HG02571 (cell line): ENCODE measurements around the gene XKRX.

Source experiments
- ATAC-seq: cut with Tn5 transposase; IDR thresholded peaks from one replicate; pipeline ENCODE4 v1.9.1; 2021; ENCODE audit warnings: mild to moderate bottlenecking, moderate library complexity; ENCODE audit not compliant: unreplicated experiment

Gene XKRX

DNA sequence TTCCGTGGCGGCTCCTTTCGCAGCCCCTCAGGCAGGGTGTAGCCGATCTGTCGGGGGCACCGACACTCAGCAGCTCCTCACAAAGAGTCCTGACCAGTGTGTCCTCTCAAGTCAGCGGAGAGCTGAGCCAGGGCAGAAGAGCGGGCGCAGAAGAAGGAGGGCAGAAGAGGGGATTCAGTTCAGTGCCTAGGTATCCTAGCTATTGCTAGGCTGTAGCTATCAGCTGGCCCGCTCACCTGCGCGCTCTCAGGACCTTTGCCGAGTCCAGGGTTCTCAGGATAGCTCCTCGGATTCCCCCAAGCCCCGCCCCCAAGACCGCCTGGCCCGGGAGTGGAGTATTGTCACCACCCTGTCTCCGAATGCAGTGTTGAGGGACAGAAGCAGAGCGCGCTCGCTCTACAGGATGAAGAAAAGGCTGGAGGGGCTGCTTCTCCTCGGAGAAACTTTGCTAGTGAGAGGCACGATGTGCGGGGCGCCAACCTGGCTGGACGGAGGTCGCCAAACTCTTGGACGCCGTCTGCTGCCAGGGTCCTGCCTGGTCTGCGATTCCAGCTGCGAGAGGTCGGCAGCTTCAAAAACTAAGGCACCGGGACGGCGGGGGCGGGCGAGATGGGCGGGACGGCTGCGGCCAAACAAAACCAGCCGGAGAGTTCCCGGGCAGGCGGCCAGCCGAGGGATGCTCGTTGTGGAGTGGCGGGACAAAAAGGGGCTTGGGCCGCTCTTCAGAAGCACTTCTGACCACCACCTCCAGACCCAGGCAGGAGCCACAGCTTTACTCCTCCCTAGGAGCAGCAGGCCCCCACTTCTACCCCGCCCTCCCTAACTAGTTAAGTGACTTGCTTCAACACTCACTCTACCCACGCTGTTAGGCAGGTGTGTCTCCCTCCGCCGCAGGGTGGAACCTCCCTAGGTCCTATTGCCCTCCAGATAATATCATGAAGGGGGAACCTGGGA lies at the start of gene XKRX:
TSS of gene XKRX (minus strand) at position 258 of the 954 bp plus-strand sequence. CDS start 613 bp downstream, outside the sequence.
- ATAC-seq = no peak

DNA sequence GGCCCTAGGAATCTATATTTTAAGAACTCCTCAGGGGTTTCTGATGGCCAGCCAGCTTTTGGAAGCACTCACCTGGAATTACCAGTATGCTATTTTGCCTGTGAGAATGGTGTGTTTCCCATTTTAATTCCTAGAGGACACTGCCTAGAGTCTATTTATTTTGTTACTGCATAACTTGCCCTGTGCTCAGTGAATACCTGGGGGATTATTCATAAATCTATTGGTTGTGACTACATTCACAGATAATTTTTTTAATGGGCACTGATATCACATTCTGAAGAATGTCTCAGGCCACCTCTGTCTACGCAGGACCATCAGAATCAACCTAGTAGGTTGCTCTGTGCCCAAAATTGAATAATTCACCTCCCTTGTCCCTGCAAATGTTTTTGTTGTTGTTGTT lies 47.5 kb upstream of the XKRX start:
- ATAC-seq = no peak

DNA sequence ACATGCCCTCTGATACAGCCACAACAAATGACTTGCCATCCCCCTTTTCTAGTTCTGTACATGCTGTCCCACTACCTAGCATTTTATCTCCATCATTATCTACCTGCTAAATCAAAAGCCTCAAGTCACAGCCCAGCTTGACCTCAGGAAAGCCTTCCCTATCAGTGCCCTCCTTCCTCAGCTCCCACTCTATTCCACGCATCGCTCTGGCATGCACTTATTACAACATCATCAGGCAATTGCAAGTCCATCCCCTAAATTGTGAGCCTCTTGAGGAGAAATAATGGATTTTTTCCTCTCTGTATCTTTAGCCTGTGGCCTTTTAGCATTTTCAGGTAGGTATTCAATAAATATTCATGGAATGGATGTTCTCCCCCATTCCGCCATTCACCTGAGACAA lies 46.5 kb upstream of the XKRX start:
- ATAC-seq = no peak

DNA sequence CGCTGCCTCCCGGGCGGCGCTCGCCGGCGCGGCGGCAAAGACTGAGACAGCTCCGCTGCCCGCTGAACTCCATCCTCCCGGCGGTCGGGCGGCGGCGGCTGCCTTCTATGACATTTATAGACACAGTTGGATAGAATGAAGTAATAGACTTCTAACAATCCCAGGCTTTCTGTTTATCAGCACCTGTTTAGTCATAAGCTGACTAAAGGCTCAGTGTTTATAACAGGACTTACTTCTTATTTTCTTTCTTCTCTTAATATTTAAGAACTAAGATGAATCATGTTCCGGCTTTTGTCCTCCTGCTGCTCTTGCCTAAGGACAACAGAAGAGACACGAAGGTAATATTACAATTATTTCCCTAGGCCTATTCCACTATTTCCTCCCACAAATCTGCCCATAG lies 44.7 kb upstream of the XKRX start:
- ATAC-seq = no peak

DNA sequence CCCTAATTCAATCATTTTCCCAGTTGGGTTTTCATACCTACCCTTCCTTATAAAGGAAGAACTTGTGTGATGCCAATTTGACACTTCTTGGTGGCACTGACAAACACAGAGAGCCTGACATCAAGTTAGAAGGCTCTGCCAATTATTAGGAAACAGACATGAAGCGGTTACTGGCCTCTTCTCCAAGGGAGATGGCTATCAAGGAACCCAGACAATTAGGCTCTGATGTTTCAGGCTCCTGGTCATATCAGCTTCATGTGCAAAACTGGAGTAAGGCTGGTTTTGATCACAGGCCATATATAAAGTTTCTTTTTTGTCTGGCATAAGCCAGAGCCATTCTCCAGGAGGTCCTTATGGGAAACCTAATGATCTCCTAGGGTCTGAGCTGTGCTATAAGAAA lies 41.2 kb upstream of the XKRX start:
- no peak for ATAC-seq

DNA sequence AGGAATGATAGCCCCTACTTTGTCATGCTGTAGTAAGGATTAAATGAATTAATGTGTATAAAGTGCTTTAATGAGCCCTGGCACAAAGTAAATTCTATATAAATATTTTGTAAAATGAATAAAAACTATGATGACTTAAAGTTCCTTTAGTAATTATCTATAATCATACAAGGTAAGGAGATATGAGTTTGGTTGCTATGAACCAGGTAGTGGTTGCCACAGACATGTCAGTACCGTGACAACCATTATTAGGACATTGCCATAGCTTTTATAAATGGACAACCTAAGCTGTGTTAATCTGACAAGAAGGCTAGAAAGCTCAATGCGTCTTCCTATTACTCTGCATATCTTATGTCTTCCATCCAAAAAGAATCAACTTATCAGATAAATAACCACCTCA lies 40.7 kb upstream of the XKRX start, which contains the start of gene ARL13A:
TSS of gene ARL13A (plus strand) at position 301 of the 400 bp plus-strand sequence. CDS start 3,982 bp downstream, outside the sequence.
- no peak for ATAC-seq

DNA sequence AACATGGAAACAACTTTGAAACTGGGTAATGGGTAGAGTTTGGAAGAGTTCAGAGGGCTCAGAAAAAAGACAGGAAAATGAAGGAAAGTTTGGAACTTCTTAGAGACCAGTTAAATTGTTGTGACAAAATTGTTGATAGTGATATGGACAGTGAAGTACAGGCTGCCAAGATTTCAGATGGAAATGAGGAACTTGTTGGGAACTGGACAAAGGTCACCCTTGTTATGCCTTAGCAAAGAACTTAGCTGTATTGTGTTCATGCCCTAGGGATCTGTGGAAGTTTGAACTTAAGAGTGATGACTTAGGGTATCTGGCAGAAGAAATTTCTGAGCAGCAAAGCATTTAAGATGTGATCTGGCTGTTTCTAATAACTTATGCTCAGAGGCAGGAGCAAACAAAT lies 35.6 kb upstream of the XKRX start:
- no peak for ATAC-seq

DNA sequence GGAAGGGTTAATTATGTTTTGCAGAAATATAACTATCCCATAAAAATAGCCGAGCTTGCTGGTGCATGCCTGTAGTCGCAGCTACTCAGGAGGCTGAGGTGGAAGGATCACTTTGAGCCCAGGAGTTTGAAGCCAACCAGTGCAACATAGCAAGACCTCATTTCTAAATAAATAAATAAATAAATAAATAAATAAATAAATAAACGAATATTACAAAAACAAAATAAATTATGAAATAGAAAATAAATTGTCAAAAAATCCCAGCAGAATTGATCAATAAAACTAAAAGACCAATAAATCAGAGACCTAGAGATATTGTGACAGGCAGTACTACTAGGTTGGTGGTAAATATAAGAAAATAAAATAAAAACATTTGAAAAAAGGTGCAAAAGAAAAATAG lies 34.1 kb upstream of the XKRX start:
- no peak for ATAC-seq

DNA sequence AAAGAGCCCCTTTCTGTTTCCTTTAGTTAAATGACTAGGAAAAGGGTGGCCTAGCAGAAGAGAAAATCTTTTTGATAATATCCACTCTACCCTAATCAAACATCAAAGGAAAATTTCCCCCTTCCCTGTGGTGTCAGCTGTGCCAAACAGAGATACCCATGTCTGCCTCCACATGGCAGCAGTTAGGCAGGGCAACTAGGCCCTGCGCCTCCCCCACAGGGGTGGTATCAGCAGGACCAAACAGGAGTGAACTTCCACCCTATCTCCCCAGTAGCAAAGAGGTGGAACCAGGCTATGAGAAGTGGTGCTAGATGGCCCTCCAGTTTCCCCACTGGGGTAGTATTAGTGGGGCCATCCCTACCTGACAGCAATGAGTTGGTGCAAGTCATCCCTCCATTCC lies 19.8 kb upstream of the XKRX start:
- no peak for ATAC-seq

DNA sequence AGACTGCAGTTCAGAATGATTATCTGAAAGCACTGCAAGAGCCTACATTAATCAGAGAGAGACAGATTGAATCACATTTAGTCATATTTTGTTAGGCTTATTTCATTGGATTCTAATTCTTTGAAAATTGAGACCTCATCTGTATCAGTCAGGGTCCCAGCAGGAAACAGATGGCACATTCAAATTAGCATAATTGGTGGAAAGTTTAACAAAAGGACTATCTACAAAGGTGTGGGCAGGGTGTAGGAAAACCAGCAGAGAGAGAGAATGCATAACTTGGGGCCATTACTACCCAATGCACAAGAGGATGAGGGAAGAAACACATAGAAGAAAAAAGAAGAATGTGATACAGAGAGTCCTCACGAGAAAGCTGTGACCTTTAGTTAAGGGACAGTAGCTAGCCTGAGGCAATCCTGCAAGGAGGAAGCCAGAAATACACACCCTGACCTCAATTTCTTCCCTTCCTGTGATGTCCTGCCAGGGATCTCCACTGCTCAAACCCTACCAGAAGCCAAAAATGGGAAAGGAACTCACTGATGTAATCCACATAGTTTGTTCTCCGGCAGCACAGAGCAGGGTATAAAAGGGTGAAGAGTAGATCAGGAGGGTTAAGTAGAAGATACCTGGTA lies 17.7 kb upstream of the XKRX start:
- ATAC-seq = no peak

DNA sequence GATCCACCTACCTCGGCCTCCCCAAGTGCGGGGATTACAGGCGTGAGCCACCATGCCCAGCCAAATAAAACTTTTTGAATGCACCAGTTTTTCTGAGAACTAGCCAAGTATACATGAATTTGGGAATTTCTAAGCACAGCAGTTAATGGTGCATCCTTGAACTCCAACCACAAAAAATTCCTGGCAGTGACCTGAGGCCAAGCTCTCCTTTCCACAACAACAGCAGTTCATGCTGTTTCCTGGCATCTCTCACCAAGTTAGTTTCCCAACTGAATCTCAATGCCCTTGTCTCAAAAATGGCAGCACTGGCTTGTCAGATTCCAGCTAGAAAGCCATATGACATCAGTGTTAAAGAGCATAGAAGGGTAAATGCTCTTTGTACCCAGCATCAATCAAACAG lies 15.9 kb upstream of the XKRX start:
- no peak for ATAC-seq

DNA sequence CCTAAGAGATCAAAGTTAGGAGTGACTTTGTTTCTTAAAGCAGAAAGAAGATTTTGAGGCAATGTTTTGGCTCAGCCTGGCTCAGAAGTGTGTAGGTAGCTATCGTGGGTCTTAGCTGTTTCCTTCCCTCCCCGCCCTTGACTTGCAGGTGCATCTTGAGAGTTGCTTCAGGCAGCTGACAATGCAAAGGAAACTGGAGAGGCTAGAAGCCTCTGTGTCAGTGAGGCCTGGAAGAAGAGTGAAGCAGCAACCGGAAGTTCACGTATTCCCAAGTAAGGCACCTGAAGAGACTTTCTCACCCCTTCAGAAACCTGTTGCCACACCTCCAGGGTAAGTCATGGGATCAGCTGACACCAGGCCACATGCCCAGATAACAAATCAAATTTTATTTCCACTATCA lies 10.6 kb upstream of the XKRX start:
- no peak for ATAC-seq

DNA sequence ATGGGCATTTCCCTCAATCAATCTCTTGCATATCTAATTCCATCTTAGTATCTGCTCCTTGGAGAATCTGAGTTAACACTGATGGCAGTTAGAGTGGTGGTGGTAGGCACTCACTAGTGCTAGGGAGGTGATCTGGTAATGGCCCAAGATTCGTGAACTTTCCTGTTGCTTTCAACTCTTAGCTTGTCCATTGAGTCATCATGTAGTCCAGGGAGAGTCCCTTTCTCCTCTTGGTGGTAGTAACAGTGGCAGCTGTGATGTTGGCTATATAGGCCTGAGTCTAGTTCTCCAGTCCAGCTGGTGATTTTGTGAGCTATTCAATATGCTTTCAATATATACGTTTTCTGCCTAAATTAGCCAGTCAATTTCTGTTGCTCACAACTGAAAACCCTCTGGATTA lies 7.0 kb upstream of the XKRX start:
- ATAC-seq = no peak

DNA sequence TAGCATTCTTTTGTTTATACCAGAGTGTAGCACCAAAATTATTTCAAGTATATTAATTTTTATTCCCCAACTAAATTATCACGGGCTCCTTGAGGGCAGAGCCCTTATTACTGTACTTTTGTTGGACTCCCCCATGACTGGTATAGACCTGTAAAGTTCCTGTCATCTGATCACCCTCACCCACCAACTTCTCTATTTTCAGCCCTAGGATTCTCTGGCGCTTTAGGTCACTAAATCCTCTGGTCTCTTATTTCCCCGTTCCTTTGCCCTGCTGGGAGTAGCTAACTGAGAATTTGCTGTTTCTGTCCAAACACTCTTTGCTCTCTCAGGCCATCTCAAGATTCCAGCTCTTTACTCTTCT lies 3.2 kb upstream of the XKRX start:
- no peak for ATAC-seq

DNA sequence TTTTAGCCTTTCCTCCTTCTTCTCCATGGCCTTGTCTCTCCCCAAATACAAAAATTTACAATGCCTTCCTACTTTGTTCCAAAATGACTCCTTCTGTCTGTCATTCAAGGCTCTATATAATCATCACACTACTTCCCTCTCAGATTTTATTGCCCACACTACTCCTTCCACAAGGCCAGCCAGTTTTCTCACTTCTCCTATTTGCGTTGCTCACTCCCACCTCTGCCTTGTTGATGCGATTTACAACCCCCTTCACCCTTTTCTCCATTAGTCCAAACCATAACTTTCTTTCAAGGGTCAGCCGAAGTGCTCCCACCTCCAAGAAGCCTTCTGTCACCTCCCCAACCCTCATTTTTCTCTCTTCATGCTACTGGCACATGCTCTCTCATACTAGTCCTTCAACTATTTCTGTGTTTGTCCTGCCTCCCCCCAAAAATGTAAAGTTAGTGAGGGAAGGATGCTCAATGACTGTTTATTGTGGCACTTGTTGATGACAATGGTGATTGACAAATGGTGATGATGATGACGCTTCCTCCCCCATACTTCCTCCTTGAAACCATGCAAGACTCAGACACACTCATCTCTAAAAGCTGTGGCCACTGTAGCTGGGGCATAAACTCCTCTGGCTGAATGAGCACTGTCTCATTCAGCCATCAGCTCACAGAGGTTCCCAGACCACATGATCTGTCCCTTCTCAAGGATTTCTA lies 2.7 kb upstream of the XKRX start:
- no peak for ATAC-seq

DNA sequence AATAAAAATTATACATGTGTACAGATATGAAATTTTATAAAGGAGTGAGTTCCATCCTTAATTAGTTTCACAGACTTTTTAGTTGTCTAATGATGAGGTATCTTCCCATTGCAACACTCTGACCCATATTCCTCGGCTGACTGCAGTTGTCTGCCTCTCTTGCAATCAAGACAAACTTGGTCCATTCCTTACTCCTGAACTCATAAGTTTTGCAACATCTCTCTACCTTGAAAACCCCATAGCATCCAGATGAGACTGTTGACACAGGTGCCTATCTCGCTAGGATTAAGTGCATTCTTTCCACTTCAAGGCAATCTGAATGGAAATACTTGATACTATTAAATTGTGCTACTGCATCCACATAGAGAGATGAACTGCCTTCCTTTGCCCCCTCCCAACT lies 2.3 kb downstream of the XKRX start:
- no peak for ATAC-seq

DNA sequence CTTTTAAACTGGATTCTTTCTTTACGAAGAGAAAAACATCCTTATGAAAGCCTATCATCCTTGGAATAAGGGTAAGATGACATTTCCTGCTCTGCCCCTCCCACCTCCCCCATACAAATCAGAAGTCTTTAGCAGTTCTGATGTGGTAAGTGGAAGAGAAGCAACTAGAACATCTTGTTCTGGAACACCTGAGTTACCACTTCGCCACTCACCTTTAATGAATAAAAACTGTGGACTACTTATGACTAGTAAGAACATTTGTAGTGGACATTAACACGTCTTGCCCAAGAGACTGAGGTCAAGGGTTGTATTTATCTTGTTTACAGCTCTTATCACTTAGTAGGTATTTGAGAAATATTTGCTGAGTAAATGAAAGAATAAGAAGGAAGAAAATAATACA lies 4.3 kb downstream of the XKRX start:
- ATAC-seq = no peak

DNA sequence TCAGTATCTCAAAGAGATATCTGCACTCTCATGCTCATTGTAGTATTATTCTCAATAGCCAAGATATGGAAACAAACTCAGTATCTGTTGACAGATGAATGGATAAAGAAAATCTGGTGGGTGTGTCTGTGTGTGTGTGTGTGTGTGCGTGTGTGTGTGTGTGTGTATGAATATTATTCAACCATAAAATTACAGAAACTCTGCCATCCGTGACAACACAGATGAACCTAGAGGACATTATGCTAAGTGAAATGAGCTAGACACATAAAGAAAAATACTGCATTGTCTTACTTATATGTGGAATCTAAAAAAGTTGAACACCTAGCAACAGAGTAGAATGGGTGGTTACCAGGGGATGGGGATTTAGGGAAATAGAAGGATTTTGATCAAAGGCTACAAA lies 13.2 kb downstream of the XKRX start:
- no peak for ATAC-seq

DNA sequence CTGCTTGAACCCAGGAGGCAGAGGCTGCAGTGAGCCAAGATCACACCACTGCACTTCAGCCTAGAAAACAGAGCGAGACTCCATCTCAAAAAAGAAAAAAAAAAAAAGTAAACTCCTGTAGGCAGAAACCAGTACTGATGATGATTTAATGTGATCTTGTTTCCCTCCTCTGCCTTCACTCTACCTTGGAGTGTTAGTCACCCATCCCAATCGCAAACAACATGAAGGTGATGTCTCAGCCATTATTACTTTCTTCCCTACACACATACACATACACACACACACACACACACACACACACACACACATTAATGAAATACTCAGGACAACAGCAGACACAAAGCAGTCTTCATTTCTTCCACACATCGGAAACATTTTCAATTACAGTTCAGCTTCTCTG lies 15.6 kb downstream of the XKRX start:
- no peak for ATAC-seq

DNA sequence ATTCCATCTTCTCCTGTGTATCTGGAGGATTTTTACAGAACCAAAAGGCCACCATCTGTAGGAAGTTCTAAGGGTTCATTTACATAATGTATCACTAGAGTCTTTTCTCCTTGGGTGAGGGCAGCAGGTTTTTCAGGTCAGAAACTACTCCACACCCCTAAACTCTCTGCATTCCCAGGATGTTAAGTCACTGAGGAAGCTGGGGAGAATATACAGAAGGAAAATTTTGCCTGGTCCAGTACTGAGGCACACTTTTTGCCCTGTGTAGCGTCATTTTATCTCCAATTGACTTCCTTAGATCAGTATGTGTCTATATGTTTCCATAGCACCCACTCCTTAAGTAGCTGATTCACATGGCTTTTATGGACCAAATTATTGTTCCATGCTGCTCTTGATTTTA lies 17.0 kb downstream of the XKRX start:
- ATAC-seq = no peak

DNA sequence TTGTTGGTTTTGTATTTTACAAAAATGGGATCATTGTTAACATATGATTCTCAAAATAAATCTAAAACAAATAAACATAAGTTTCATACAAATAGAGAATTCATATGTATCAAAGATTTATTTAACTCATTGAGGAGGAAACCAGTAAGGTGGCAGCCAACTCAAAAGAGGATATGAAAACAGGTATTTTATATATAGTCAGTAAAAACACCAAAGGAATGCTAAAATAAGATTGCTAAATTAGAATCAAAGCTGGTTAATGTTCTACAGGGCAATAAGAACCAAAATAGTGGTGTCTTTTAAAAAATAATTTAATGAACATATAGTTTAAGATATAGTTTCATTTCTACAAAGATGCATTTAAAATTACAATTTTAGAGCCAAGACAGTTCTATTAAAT lies 23.1 kb downstream of the XKRX start:
- ATAC-seq = no peak

DNA sequence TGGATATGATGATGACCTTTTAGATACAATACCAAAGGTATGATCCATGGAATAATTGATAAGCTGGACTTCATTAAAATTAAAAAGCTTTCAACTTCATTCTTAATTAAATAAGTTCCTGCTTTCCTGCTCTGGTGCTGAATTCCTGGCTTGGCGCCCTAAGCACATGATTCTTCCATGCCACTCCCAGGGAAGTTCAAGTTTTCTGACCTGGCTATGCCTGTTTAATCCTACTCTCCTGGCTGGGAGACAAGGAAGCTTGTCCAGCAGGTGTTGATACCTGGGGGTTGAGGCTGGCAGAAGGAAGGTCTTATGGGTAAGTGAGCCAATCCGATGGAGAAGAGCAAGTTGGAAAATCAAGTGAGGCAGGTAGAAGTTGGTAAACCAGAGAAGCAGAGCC lies 24.3 kb downstream of the XKRX start:
- ATAC-seq = no peak
